Hippocampal formation (tissue), 2 donors: ENCODE measurements around the gene CFAP299.

Experiments used
- DNase-seq, 2 donors: peaks; one replicate each; lab custom pipeline; 2025; lab: John Stamatoyannopoulos, UW

The CFAP299 gene

GRCh38 chr4:80447493-80447892, 112.0 kb downstream of the CFAP299 start:
- no peak for DNase-seq

GRCh38 chr4:80448056-80448455, 112.5 kb downstream of the CFAP299 start:
- no peak for DNase-seq

GRCh38 chr4:80452055-80452454, 116.5 kb downstream of the CFAP299 start:
- no peak for DNase-seq

DNA sequence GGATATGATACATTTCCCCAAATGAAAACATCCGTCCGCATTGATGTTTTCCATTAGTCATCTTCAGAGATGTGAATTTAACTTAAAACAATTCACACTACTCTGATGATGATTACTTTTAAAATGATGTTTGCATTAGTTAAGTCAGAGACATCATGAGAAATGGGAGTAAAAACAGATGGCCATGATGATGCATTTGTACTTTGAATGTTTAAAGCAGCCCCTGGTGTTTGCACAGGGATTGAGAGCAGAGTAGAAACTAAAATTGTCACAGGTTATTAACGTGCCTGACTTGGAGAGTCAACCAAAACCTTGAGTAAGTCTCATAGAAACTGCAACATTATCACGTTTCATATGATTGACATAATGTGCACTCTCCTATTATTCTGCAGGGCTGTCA, 117.2 kb downstream of the CFAP299 start:
- DNase-seq: no peak

DNA sequence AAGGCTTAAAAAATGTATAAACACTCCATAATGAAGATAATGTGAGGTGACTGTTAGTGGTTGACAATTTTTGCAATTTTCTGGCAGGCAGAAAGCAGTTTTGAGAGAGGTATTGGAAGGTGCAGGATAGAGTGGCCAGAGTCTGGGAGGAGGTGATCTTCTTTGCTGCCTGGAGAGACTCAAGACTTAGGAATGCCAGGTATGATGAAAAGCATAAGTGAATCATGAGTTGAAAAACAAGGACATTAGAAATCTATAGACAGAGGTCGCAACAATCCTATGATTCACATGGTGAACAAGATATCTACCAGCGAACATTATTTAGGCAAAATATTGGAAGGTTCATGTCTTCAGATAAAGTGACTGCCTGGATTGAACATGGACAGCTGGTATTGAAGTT, 118.5 kb downstream of the CFAP299 start:
- no peak for DNase-seq

DNA sequence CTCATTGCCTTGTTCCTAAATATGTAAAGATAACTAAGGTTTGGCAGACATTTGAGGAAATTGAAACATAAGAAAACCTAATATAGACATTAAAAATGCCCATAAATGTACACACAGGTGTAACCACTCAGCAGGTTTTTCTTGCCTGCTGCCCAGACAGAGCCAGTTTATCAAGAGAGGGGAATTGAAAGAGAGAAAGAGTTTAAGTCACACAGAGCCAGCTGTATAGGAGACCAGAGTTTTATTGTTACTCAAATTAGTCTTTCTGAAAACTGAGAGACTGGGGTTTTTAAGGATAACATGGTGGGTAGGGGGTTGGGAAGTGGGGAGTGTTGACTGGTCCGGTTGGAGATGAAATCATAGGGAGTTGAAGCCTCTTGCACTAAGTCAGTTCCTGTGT, 119.0 kb downstream of the CFAP299 start:
- no peak for DNase-seq

DNA sequence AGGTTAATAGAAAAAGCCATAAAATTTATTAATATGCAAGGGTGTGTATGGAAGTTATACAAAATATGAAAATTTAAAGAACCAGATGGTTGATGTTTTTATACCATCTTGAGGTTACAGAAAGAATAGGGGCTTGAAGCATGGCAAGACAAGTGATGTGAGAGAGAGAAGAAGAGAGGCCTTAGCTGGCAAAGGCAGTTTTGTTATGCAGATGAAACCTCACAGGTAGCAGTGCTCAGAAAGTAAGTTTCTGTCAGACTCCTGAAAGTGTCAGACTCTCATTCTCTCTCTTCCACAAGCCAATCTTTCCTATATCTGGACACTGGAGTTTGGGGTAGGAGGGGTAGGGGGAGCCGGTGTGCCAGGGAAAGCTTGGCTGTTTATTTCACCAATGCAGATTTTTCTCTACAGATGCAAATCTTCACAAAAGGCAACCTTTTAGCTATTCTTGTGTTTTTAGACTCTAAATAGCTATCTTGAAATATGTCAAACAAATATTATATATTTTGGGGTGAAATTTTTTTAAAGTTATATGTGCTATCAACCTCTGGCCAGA, 124.5 kb downstream of the CFAP299 start:
- DNase-seq: no peak

DNA sequence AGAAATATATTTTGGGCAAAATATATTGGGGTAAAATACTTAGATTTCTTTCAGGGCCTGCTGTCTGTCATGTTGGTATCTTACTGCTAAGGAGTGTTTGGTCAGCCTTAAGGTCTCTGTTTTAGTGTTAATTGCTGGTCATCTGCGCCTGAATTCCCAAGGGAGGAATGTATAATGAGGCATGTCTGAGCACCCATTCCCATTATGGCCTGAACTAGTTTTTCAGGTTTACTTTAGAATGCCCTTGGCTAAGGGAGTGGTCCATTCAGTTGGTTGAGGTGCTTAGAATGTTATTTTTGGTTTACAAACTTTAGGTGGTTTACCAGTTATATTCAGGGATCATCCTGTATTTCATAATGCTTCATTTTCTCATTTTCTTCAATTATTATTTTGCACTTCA, 125.9 kb downstream of the CFAP299 start:
- DNase-seq: no peak

GRCh38 chr4:80462621-80463091, 127.1 kb downstream of the CFAP299 start:
- no peak for DNase-seq

DNA sequence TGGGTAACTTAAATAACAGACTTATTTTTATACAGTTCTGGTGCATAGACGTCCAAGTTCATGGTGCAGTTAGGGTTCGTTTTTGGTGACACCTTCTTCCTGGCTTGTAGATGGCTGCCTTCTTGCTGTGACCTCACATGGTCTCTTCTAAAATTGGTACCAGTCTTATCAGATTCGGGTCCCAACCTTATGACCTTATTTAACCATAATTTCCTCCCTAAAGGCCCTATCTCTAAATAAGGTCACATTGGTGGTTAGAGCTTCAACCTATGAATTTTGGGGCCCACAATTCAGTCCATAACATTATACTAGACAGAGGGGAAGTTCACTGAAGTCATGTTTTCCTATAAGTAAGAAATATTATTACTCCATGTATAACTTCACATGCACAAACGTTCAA, 128.0 kb downstream of the CFAP299 start:
- no peak for DNase-seq

DNA sequence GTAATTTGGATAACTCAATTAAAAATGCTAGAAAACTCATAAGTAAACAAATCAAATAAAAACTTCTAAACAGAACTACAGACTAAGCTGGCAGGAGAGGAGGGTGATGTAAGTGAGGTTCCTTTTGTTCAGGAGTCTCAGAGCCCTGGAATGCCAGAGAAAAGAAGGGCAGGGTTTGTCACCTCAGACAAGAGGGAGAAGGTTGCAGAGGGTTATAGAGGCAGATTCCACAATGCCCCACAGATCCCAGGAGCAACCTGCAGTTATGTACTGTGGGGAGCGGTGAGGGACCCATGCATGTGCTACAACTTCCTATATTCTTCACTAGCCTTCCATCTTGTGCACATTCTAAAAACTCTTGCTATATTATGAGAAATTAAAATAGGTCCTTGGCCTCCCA, 129.7 kb downstream of the CFAP299 start:
- DNase-seq: no peak

- no peak for DNase-seq
Measured at GRCh38 chr4:80465736-80466135, 130.2 kb downstream of the CFAP299 start.

DNA sequence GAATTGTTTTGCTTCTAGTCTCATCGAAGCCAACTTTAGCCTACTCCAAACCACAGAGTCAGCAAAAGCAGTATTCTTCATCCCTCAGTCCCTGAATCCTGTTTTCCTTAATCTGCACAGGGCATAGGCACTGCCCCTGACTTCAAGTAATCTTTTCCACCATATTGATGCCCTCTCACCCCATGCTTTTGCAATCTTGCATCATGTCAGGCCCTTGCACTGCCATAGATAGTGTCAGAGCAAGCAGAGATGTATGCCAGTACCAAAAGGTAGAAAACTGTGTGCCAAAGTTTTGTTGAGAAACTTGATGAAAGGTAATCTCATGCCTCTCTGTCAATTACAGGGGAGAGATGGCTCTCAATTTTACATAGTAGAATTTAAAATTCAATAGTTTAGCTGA, 131.1 kb downstream of the CFAP299 start:
- DNase-seq: no peak

DNA sequence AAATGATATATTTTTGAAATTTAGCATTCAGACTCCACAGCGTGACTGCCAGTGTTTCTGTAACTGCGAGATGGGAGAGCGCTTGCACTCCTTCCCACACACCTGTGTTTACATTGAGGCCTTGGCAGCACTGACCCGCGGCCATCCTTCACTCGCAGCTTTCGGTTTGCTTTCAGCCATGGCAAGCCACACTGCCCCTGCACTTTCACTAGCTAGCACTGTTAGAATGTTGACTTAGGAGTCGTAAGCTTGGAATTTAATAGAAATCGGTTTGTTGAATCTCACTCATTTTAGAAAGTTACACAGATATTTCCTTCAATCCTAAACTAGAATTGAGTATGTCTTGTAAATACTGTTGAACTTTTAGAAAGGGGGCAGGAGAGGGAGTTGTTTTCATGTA, 136.2 kb downstream of the CFAP299 start:
- no peak for DNase-seq

- DNase-seq: no peak
Measured at GRCh38 chr4:80475236-80475635, 139.7 kb downstream of the CFAP299 start.

DNA sequence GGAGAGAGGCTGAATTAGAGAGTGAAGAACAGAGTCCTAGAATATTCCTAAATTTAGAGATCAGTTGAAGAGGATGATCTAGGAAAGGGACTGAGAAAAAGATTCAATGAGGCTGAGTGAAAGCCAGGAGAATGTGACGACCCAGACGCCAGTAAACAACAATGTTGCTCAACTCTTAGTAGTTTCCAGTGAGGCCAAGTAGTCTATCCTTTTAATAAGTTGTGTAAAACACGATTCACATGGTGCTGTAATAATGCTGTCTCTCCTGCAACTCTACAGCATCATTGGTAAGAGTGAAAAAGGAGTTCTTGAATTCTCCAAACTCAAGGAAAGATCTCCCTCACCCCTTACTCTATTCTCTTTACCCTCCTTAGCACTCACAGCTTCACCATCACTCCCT, 140.3 kb downstream of the CFAP299 start:
- DNase-seq: no peak

GRCh38 chr4:80484712-80485111, 149.2 kb downstream of the CFAP299 start:
- DNase-seq: no peak

GRCh38 chr4:80486603-80487002, 151.1 kb downstream of the CFAP299 start:
- DNase-seq: no peak

GRCh38 chr4:80489798-80490197, 154.3 kb downstream of the CFAP299 start:
- no peak for DNase-seq

GRCh38 chr4:80492761-80493160, 157.2 kb downstream of the CFAP299 start:
- no peak for DNase-seq

GRCh38 chr4:80495865-80496264, 160.3 kb downstream of the CFAP299 start:
- no peak for DNase-seq

DNA sequence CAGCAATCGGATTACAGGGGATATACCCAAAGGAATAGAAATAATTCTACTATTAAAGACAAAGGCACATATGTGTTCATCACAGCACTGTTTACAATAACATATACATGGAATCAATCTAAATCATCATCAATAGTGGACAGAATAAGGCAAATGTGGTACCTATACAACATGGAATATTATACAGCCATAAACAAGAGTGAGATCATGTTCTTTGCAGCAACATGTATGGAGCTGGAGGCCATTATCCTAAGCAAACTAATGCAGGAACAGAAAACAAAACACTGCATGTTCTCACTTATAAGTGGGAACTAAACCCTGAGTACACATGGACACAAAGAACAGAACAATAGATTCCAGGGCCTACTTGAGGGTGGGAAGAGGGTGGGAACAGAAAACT, 163.2 kb downstream of the CFAP299 start:
- no peak for DNase-seq

- DNase-seq: no peak
Measured at GRCh38 chr4:80500613-80501012, 165.1 kb downstream of the CFAP299 start.

DNA sequence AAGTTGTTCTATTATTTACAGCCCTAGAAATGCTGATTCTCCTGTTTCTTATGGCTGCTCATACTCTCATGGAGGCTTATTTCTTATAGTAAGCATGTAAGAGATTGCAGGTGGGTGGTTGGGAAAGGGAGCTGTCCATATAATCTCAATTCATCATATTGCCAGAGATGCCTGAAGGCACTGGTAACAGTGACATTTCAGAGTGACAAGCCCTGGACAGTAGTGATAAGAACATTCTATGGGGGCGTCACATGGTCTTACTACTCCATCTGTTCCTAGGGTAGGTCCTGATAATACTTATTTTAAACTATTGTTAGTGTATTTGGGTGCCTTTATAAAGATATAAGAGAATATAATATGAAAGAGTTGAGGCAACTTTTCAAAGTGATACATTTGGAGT, 171.5 kb downstream of the CFAP299 start:
- DNase-seq: no peak

GRCh38 chr4:80507507-80507906, 172.0 kb downstream of the CFAP299 start:
- no peak for DNase-seq
